Mesenchymal stem cell (in vitro differentiated cells and primary cell): ENCODE results near the gene GNA12.

ENCODE experiments used
- DNase-seq: peaks from one replicate; pipeline ENCODE4 v3.0.0-alpha.2; 2013
- H2AFZ ChIP-seq: one replicate; pipeline ENCODE4 v1.6.1; 2013; ENCODE audit warnings: low read depth, mild to moderate bottlenecking, control low read depth, inconsistent platforms, low read length, moderate library complexity
- H2AK5ac ChIP-seq: 2 replicates; pipeline ENCODE4 v1.6.1; 2013; ENCODE audit warnings: low read length, moderate library complexity, mild to moderate bottlenecking, inconsistent platforms; ENCODE audit not compliant: severe bottlenecking
- H2BK120ac ChIP-seq: one replicate; pipeline ENCODE4 v1.6.1; 2013; ENCODE audit warnings: low read depth, mild to moderate bottlenecking, inconsistent platforms, low read length, moderate library complexity
- H2BK12ac ChIP-seq, 2 experiments: one replicate each; pipeline ENCODE4 v1.6.1; 2013; ENCODE audit warnings: inconsistent platforms in 2 of 2, low read length in 2 of 2, mild to moderate bottlenecking in 2 of 2, moderate library complexity in 2 of 2, control low read depth in 1 of 2
- H2BK15ac ChIP-seq: one replicate; pipeline ENCODE4 v1.6.1; 2013; ENCODE audit warnings: mild to moderate bottlenecking, low read depth, inconsistent platforms; ENCODE audit not compliant: poor library complexity, severe bottlenecking
- H2BK5ac ChIP-seq: 2 replicates; pipeline ENCODE4 v1.6.1; 2013; ENCODE audit warnings: low read depth, mild to moderate bottlenecking, low read length, control low read depth, inconsistent platforms; ENCODE audit not compliant: poor library complexity, severe bottlenecking
- H3K14ac ChIP-seq, 2 experiments: one replicate each; pipeline ENCODE4 v1.6.1; 2013; ENCODE audit warnings: inconsistent platforms in 2 of 2, low read length in 2 of 2, control low read depth in 1 of 2, mild to moderate bottlenecking in 1 of 2, moderate library complexity in 1 of 2
- H3K18ac ChIP-seq, 2 experiments: one replicate each; pipeline ENCODE4 v1.6.1; 2013; ENCODE audit warnings: inconsistent platforms in 2 of 2, low read length in 2 of 2, control low read depth in 1 of 2, low read depth in 1 of 2, mild to moderate bottlenecking in 1 of 2
- H3K23ac ChIP-seq, 2 experiments: one replicate each; pipeline ENCODE4 v1.6.1; 2013; ENCODE audit warnings: inconsistent platforms in 2 of 2, low read length in 2 of 2, mild to moderate bottlenecking in 2 of 2, moderate library complexity in 2 of 2, control low read depth in 1 of 2
- H3K27ac ChIP-seq: 2 replicates; pipeline ENCODE4 v1.5.1; 2013; ENCODE audit warnings: mild to moderate bottlenecking, moderate library complexity, low read length, control low read depth, inconsistent platforms; ENCODE audit not compliant: poor library complexity, severe bottlenecking
- H3K27me3 ChIP-seq, 2 experiments: 2 replicates each; pipeline versions ENCODE4 v1.6.1 to v1.7.0; 2013; ENCODE audit warnings: low read length in 2 of 2, mild to moderate bottlenecking in 2 of 2, moderate library complexity in 2 of 2, control low read depth in 1 of 2, inconsistent platforms in 1 of 2; ENCODE audit not compliant: control insufficient read depth in 1 of 2, insufficient read depth in 1 of 2
- H3K36me3 ChIP-seq, 2 experiments: 2 replicates each; pipeline versions ENCODE4 v1.6.1 to v1.7.0; 2013; ENCODE audit warnings: low read length in 2 of 2, control low read depth in 1 of 2, inconsistent platforms in 1 of 2, low read depth in 1 of 2, mild to moderate bottlenecking in 1 of 2; ENCODE audit not compliant: insufficient read depth in 2 of 2, control insufficient read depth in 1 of 2
- H3K4ac ChIP-seq, 2 experiments: one replicate each; pipeline ENCODE4 v1.6.1; 2013; ENCODE audit warnings: inconsistent platforms in 2 of 2, low read length in 2 of 2, mild to moderate bottlenecking in 2 of 2, moderate library complexity in 2 of 2, control low read depth in 1 of 2, low read depth in 1 of 2
- H3K4me1 ChIP-seq: 2 replicates; pipeline ENCODE4 v1.6.1; 2013; ENCODE audit warnings: low read depth, low read length, control low read depth; ENCODE audit not compliant: control insufficient read depth, insufficient read depth
- H3K4me2 ChIP-seq: 2 replicates; pipeline ENCODE4 v1.6.1; 2013; ENCODE audit warnings: low read length, mild to moderate bottlenecking, inconsistent platforms; ENCODE audit not compliant: poor library complexity, severe bottlenecking
- H3K4me3 ChIP-seq, 2 experiments: 2 replicates each; pipeline versions ENCODE4 v1.5.1 to v1.7.0; 2013; ENCODE audit warnings: low read length in 2 of 2, mild to moderate bottlenecking in 2 of 2, control low read depth in 1 of 2, low read depth in 1 of 2; ENCODE audit not compliant: insufficient read depth in 1 of 2
- H3K79me1 ChIP-seq: replicated peaks from 2 replicates; pipeline ENCODE4 v1.6.1; 2013; ENCODE audit warnings: mild to moderate bottlenecking, control low read depth, low read length, inconsistent platforms; ENCODE audit not compliant: poor library complexity, severe bottlenecking
- H3K9ac ChIP-seq: 2 replicates; pipeline ENCODE4 v1.7.0; 2013; ENCODE audit warnings: mild to moderate bottlenecking, low read length, moderate library complexity
- H3K9me3 ChIP-seq: 2 replicates; pipeline ENCODE4 v1.7.0; 2013; ENCODE audit warnings: mild to moderate bottlenecking, low read length; ENCODE audit not compliant: control insufficient read depth
- H4K8ac ChIP-seq: one replicate; pipeline ENCODE4 v1.6.1; 2013; ENCODE audit warnings: inconsistent platforms, mild to moderate bottlenecking, low read length, moderate library complexity
- H4K91ac ChIP-seq: one replicate; pipeline ENCODE4 v1.6.1; 2013; ENCODE audit warnings: mild to moderate bottlenecking, low read length, inconsistent platforms
- WGBS: methylation state at CpG from one replicate; pipeline ENCODE4 v1.1.7; 2013; ENCODE audit warnings: mixed read lengths; 5-methylcytosine and 5-hydroxymethylcytosine counted together

GNA12 gene

GRCh38 chr7:2720024-2720423, 124.1 kb downstream of the GNA12 start:
- DNase-seq, result no peak
- Histone ChIP-seq H3K36me3 (peaks cover 68 to 69% of the 10 kb centered on the region in 2 experiments), H2AK5ac (no peak overlapping the region), H3K23ac (no peak overlapping the region), H2BK15ac (no peak overlapping the region), H3K9ac (no peak overlapping the region), H2AFZ (no peak overlapping the region), H3K14ac (no peak overlapping the region), H4K8ac (peak overlapping the region; percentile 58), H3K9me3 (no peaks in the 10 kb centered on the region), H3K27ac (peak overlapping the region; percentile 17), H2BK5ac (no peak overlapping the region), H3K4me1 (peaks cover 34% of the 10 kb centered on the region), H4K91ac (no peak overlapping the region), H3K79me1 (peaks cover 40% of the 10 kb centered on the region), H2BK120ac (no peak overlapping the region), H3K4me3 (no peak overlapping the region), H2BK12ac (no peak overlapping the region), H3K18ac (no peak overlapping the region), H3K4ac (no peak overlapping the region), H3K27me3 (no peaks in the 10 kb centered on the region), H3K4me2 (no peak overlapping the region)
- WGBS, result 91% methylated on average over 16 of the region's 16 CpGs

DNA sequence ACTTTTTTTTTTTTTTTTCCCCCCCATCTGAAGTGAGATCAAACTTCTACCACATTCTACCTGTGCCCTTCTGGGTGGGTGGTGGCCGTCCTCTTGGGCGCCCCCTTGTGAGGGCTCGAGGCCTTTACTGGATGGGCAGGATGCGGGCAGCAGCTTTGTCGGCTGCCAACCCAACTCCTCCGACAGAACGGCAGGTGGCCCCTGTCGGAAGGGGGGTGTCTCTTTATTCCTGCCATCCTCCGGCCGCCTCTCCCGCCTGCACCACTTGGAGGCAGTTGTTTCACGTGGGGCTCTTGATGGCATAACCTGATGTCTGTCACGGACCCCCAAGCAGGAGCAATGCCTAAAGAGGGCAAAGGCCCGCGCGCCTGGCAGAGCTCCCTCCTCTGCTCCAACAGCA, 125.1 kb downstream of the GNA12 start:
- WGBS, result 81% methylated on average over 16 of the region's 16 CpGs
- Histone ChIP-seq H3K18ac (no peak overlapping the region), H3K27ac (no peak overlapping the region), H3K4me3 (no peak overlapping the region), H2BK120ac (no peak overlapping the region), H3K4me1 (peaks cover 35% of the 10 kb centered on the region), H3K79me1 (peaks cover 37% of the 10 kb centered on the region), H3K27me3 (no peaks in the 10 kb centered on the region), H3K23ac (no peak overlapping the region), H3K9ac (no peak overlapping the region), H2AK5ac (no peak overlapping the region), H4K8ac (no peak overlapping the region), H3K36me3 (peaks cover 67 to 69% of the 10 kb centered on the region in 2 experiments), H3K14ac (no peak overlapping the region), H2BK12ac (peak overlapping the region in 1 of 2 experiments; percentile 11), H2BK15ac (no peak overlapping the region), H4K91ac (no peak overlapping the region), H3K4ac (no peak overlapping the region), H3K4me2 (no peak overlapping the region), H2AFZ (no peak overlapping the region), H3K9me3 (no peaks in the 10 kb centered on the region), H2BK5ac (no peak overlapping the region)
- DNase-seq, result no peak

- no peak overlapping the region for H3K4me2 ChIP-seq
- peaks cover 33% of the 10 kb centered on the region for H3K79me1 ChIP-seq
- peak overlapping the region in 1 of 2 experiments; percentile 65 for H2BK12ac ChIP-seq
- peaks cover 68 to 70% of the 10 kb centered on the region in 2 experiments for H3K36me3 ChIP-seq
- H3K9ac ChIP-seq, result no peak overlapping the region
- WGBS, result 95% methylated on average over 29 of the region's 34 CpGs
- H2BK5ac ChIP-seq, result no peak overlapping the region
- no peaks in the 10 kb centered on the region for H3K27me3 ChIP-seq
- no peak overlapping the region for H3K27ac ChIP-seq
- H3K23ac ChIP-seq, result no peak overlapping the region
- no peak for DNase-seq
- no peak overlapping the region for H3K4me3 ChIP-seq
- H3K4ac ChIP-seq, result peak overlapping the region in 1 of 2 experiments; percentile 76
- no peak overlapping the region for H2AK5ac ChIP-seq
- H4K91ac ChIP-seq, result peak overlapping the region; percentile 34
- no peaks in the 10 kb centered on the region for H3K9me3 ChIP-seq
- H3K14ac ChIP-seq, result no peak overlapping the region
- H2BK15ac ChIP-seq, result no peak overlapping the region
- peaks cover 37% of the 10 kb centered on the region for H3K4me1 ChIP-seq
- no peak overlapping the region for H2AFZ ChIP-seq
- H4K8ac ChIP-seq, result peak overlapping the region; percentile 65
- H3K18ac ChIP-seq, result peak overlapping the region in 1 of 2 experiments; percentile 72
- H2BK120ac ChIP-seq, result peak overlapping the region; percentile 24
Measured at GRCh38 chr7:2718296-2718965, 125.7 kb downstream of the GNA12 start.

GRCh38 chr7:2717293-2718261, 126.5 kb downstream of the GNA12 start:
- Histone ChIP-seq H2AFZ (no peak overlapping the region), H3K79me1 (peaks cover 33% of the 10 kb centered on the region), H3K4me2 (peak overlapping the region; percentile 13), H3K14ac (peak overlapping the region in 1 of 2 experiments; percentile 26), H3K27ac (no peak overlapping the region), H3K9ac (peak overlapping the region; percentile 29), H3K4me3 (no peak overlapping the region), H2AK5ac (no peak overlapping the region), H2BK12ac (peak overlapping the region in 1 of 2 experiments; percentile 30), H3K27me3 (no peaks in the 10 kb centered on the region), H3K36me3 (peaks cover 66 to 71% of the 10 kb centered on the region in 2 experiments), H2BK5ac (peak overlapping the region; percentile 68), H2BK15ac (no peak overlapping the region), H3K9me3 (no peaks in the 10 kb centered on the region), H3K18ac (peak overlapping the region; percentile 43 to 72), H3K4ac (peak overlapping the region; percentile 19 to 76), H2BK120ac (peak overlapping the region; percentile 24), H4K91ac (peak overlapping the region; percentile 66), H4K8ac (peak overlapping the region; percentile 70), H3K23ac (no peak overlapping the region), H3K4me1 (peaks cover 40% of the 10 kb centered on the region)
- 39% methylated on average over 46 of the region's 47 CpGs for WGBS
- DNase-seq, result peak; percentile 86
